Left cardiac atrium (tissue), 4 donors: ENCODE measurements around the gene CHCHD1. TPM values are rescaled to one million over a fixed set of nuclear protein-coding genes. Genes with fewer than 3 reads are reported as not detected.
"Not testable (repeated sequence)": the region's sequence is repeated elsewhere in the genome, so short reads cannot be mapped to it uniquely, and the experiment has no call there.

Source experiments
- ATAC-seq, 2 donors: fragments of 200-7000 bp; cut with Tn5 transposase; one replicate each; pipeline ENCODE4 v1.9.1; 2020; ENCODE audit warnings: mild to moderate bottlenecking in 2 of 2, moderate library complexity in 2 of 2
- DNase-seq: peaks from one replicate; pipeline ENCODE4 v3.0.0-alpha.2; 2020
- intact Hi-C, 2 donors: fragments of 100-400 bp; cut with DNase I; formaldehyde crosslinking; loops; one replicate each; pipeline versions ENCODE4 v1.14.1 to v1.15.1; 2022 to 2023
- total RNA-seq, 2 donors: library from RNA; stranded (reverse); fragmentation: NEBNext Ultra II Directional; extraction: Animal tissue kit (Norgen Biotek cat#: 25700); gene quantifications; one replicate each; pipeline ENCODE4 v1.2.1, GENCODE V29; 2021
- donor health status: DM: no; HTN: yes; CAD: no.
- donor health status: DM: no; HTN: yes; CAD: no; lungs with severe emphysema.
- donor health status: DM: yes; HTN: yes; CAD: no.
- donor health status: Dilated cardiomyopathy.

The CHCHD1 gene
- total RNA-seq, 2 donors from 2014 or later, result 21.7 to 24.7 TPM

DNA sequence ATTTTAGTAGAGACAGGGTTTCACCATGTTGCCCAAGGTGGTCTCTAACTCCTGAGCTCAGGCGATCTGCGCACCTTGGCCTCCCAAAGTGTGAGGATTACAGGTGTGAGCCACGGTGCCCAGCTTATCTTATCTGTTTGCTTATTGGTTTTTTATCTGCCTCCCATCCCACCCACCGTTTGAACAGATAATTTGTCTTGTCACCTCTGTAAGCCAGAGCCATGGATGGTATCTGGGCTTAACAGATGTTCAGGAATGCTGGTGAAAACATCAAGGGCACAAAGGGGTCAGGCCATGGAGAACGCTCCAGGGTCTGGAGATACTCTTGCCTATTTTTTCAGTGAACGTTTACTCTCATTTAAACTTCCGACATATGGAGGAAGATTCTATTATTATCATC, 41.5 kb downstream of the CHCHD1 start:
- intact Hi-C loops, result no loop called here
- ATAC-seq (no peak), DNase-seq (no peak)

DNA sequence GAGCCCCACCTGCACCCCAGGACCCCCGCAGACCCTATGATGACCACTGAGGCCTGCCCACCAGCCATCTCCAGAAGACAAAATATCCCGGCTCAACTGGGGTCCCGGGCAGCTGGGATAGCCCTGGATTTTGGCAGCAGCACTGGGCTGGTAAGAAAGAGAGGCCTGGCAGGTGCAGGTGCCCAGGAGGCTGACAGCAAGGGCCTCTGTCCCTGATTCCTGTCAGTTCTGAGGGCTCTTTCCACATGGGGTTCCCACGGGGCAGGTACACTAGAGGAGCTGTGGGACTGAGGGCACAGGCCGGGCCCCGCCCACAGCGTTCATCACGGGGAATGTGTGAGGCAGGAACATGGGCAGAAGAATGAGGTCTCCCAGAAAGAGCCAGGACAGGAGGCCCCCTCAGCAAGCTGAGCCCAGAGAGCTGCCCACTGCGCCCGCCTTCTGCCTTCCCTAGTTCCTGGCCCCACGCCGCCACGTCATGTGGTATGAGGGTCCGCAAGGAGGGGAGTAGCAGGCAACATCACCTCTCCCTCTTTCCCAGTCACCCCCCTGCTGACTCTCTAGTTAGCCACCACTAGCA, 42.4 kb downstream of the CHCHD1 start:
- DNase-seq, result no peak
- intact Hi-C loops, result no loop called here
- no peak for ATAC-seq

DNA sequence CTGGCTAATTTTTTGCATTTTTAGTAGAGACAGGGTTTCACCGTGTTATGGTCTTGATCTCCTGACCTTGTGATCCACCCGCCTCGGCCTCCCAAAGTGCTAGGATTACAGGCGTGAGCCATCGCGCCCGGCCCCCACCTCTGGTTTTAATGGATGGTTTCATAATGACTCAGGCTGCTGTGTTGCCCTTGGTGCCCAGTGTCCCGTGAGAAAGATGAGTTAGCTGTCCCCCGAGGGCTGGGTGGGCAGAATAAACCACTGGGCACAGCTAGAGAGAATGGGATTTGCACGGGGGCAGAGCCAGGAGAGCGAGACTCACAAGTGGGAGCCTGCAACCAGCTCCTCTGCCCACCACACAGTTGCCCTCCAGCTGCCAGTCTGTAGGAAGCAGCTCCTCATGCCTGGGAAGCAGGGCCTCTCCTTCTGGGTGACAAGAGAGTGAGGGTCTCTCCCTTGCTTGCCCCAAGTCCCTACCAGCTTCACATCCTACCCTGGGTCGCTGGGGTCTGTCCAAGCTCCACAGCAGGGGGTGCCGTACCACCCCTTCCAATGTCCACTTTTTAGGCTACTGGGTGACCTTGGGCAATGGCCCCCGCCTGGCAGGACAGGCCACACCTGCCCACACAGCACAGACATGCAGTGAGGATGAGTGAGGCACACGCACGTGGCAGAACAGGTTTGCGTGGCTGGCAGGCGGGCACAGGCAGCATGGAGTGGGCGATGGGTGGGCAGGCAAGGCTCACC, 45.7 kb downstream of the CHCHD1 start:
- DNase-seq, result no peak
- intact Hi-C loops, result no loop called here
- ATAC-seq, result no peak

DNA sequence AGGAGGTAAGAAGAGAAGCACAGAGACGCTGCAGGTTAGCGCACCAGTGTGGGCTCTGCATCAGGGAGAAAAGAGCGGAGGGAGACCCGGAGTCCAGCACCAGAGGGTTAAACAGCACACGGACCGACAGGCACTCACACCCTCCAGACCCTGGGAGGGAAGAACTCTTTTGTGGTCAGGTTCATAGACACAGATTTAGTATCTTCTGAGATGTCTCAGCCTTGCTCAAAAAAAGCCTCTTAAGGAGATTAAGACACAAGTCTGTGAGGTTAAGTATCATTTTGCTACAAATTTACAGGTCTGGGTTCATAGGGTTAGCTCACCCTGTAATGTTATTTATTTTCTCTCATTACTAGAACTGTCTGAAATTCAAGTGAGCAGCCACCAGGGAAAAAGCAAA, 46.3 kb downstream of the CHCHD1 start:
- DNase-seq (no peak), ATAC-seq (no peak)
- intact Hi-C loops, result no loop called here

DNA sequence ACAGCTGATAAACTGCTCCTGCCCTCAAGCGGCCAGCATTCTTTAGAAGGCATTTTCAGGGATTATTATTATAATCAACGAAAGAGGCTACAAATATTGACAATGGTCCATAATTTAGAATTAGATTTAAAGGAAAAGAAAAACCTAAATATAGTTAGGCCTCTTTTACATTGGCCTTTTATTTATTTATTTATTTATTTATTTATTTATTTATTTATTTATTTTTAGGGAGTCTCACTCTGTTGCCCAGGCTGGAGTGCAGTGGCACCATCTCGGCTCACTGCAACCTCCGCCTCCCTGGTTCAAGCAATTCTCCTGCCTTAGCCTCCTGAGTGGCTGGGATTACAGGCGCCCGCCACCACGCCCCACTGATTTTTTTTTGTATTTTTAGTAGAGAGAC, 47.2 kb downstream of the CHCHD1 start:
- DNase-seq, intact Hi-C loops, ATAC-seq: not testable (repeated sequence)

Other genes with a start within 250 kb of the CHCHD1 start
- 10 to 100 TPM; 30.5 to 47.8 TPM for gene USP54, start 190.7 kb upstream of the CHCHD1 start, total RNA-seq
- gene MYOZ1, start 140.6 kb upstream of the CHCHD1 start, total RNA-seq, result 10 to 100 TPM in 1 of 2 donors, 1 to 10 TPM in 1; 2.1 to 13.1 TPM
- gene SYNPO2L, start 126.0 kb upstream of the CHCHD1 start, total RNA-seq, result 100 to 1,000 TPM; 165 to 219 TPM
- gene AGAP5, start 83.9 kb upstream of the CHCHD1 start, total RNA-seq, result 1 to 10 TPM; 4.2 to 4.4 TPM
- gene SEC24C, start 37.7 kb upstream of the CHCHD1 start, total RNA-seq, result 10 to 100 TPM; 42.9 to 52.6 TPM
- gene ZSWIM8, start 3.6 kb downstream of the CHCHD1 start, total RNA-seq, result 10 to 100 TPM; 50.7 to 61.6 TPM
- 10 to 100 TPM; 14.1 to 20.2 TPM for gene NDST2, start 29.6 kb downstream of the CHCHD1 start, total RNA-seq
- gene CAMK2G, start 92.5 kb downstream of the CHCHD1 start, total RNA-seq, result 10 to 100 TPM; 12.0 to 12.4 TPM
- 10 to 100 TPM in 1 of 2 donors, 1 to 10 TPM in 1; 9.2 to 20.1 TPM for gene PLAU, start 129.1 kb downstream of the CHCHD1 start, total RNA-seq
- 100 to 1,000 TPM; 170 to 239 TPM for gene VCL, start 216.1 kb downstream of the CHCHD1 start, total RNA-seq